Stimulated activated naive CD4-positive, alpha-beta T cell (primary cell): Measurements from ENCODE around the gene RPS17.

Experiments
- DNase-seq, 6 experiments: peaks; one replicate each; lab custom pipeline; 2025; lab: John Stamatoyannopoulos, UW

RPS17 gene

GRCh38 chr15:82540055-82540983, at the start of gene RPS17:
Gene RPS17, minus strand, starts transcription at chr15:82540457. Its CDS starts 29 bp downstream, at chr15:82540428.
- no peak for DNase-seq

GRCh38 chr15:82587805-82588204, 47.5 kb upstream of the RPS17 start:
- no peak for DNase-seq

DNA sequence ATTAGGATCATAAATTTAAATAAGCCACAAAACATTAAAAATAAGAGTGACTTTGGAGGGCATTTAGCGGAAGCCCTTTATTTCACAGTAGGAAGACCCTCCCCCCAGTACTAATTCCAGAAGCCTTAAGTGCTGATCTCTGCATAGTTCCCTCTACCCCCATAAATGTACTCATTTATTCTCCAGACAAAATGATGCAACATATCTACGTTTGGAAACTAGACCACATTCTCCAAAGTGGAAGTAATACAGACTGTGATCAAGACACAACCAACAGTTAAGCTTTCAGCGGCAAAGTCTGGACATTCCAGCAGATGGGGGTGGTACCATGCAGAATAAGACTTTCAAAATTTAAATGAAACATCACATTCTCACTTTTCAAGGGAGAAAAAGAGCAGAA, 44.8 kb upstream of the RPS17 start:
- no peak for DNase-seq

- no peak for DNase-seq
Observed at GRCh38 chr15:82580713-82581112, 40.5 kb upstream of the RPS17 start.

GRCh38 chr15:82575335-82575734, 35.1 kb upstream of the RPS17 start:
- no peak for DNase-seq

- no peak for DNase-seq
Observed at GRCh38 chr15:82572986-82573385, 32.7 kb upstream of the RPS17 start.

GRCh38 chr15:82572311-82572710, 32.1 kb upstream of the RPS17 start:
- no peak for DNase-seq

DNA sequence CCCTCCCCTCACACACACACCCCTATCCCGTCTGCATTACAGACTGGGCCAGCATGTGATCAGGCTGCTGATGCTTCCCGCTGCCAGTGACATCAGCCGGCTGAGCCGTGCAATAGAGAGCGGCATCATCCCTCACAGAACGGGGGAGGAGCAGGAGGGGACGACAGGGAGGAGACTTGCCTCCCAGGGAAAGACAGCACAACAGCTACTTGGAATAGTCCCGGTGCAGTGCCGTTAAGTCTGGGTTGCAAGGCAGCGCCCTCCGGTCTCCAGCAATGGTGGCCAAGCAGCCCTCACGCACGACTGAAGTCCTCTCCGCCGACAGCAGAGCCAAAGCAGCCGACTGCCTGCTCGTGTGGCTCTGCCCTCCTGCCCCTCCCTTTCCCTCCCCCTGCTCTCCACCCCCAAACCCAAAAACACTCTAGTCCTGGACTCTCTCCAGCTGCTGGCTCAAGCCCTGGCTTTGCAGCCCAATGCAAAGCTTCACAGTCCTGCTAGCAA, 31.5 kb upstream of the RPS17 start:
- no peak for DNase-seq

DNA sequence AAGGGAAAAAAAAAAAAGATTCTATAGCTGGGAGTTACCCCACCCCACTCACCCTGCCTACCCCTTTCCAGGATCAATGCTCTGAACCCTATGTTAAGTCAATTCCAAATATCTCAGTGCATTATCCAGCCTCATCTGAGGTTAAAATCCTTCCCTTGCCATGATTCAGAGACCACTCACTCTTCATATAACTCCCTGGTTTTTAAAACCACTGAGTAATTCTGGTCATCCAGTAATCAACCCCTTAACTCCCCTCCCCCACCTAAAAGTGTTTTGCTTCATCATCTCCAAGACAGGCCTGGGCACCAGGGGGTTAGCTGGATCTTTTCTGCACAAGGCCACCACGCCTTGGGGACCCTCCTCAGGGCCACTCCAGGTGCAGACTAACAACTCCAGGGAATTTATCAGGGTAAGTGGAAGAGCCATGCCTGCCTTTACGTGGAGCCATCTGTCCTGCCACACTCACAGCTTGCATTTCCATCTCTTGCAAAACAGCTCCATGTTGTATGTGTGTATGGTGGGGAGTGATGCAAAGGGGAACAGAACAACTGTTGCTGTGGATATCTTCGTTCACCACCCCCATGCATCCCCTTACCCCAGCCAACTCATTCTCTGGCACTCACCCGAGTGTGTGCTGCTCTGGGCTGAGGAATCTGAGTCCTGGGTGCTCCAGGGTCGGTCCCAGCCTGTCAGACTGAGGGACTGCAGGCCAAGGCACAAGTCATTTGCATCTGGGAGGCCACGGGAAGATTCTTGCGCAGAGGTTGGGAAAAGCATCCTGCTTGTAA, 30.7 kb upstream of the RPS17 start:
- no peak for DNase-seq

GRCh38 chr15:82569834-82570233, 29.6 kb upstream of the RPS17 start:
- DNase-seq, result no peak

GRCh38 chr15:82568986-82569385, 28.7 kb upstream of the RPS17 start:
- DNase-seq, result no peak

GRCh38 chr15:82567661-82568060, 27.4 kb upstream of the RPS17 start:
- DNase-seq, result no peak

- DNase-seq, result no peak
Observed at GRCh38 chr15:82566690-82567089, 26.4 kb upstream of the RPS17 start.

DNA sequence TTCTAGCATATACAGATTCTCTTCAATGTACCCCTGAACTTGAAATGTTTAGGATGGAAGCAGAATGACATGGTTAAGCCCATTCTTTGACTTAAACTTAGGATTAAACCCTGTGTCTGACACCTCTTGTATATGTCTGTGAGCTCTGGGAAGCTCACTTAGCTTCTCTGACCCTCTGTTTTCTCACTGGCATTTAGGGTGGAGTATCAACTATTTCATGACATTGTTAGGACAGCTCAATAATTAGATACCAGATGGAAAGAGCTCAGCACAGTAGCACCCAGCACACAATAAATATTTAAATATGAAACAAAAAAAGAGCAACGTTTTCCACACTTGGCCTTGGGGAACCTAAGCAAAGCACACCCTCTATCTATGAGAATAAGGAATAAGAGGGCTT, 18.2 kb upstream of the RPS17 start:
- no peak for DNase-seq

DNA sequence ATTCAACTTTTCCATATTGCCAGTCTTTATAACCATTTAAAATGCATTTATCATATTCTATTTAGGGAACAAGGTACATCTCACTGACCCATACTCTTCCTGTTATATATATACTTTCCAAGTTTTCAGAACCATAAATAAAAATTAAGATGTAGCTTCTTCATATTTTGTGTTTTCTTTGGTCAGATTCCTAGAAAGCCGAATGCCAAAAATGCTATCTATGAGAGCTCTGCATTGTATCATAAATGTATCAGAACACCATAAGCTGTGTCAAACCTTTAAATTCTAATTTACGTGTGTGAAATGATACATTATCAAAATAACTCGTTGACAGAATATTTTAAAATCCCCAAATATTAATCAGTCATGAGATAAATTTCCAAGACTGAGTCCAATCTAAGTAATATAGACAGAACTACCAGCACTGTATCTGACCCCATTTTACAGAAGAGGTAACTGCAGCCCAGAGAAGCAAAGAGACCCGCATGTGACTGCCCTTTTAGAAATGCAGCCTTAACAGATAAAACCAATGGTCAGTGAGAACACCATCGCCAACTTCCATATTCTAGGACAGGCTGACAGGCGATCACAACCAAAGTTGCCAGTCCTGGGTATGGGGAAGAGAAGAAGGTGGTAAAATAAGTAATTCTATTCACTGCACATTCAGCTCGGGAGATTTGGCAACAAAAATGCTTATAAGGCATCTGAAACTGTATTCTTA, 16.2 kb upstream of the RPS17 start:
- no peak for DNase-seq

DNA sequence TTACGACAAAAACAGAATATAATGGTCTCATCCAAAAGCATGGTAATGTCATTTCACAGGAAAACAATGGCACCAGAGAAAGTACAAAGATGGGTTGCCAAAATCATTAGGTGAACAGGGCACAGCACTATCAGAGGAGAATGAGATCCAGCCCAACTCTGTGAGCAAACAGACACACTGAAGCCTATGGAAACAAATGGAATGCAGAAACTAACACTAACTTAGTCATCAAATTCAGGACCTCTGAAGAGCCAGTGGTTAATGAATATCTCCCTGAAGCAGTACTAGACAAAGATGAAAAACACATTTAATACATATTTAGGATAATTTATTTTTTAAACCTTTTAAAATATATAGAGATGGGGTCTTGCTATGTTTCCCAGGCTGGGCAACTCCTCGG, 14.6 kb upstream of the RPS17 start:
- no peak for DNase-seq

DNA sequence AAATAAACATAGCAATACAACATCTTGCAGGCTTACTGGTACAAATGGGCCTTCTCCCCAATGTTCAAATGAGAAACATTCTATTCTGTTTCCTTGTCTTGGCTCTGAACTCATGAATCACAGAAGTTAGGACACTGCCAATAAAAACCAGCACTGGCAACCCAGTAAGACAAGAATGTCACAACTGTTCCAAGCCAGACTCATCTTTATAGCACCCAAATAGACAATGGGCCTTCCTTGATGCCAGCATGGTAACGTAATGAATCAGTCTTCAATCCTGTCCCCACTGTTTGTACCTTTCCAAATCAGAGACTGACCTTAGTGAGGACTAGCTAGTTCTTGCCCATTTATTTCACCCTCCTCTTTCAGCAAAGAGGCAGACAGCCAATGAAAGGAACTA, 14.1 kb upstream of the RPS17 start:
- DNase-seq, result no peak

GRCh38 chr15:82553846-82554245, 13.6 kb upstream of the RPS17 start:
- DNase-seq, result no peak

GRCh38 chr15:82552861-82553260, 12.6 kb upstream of the RPS17 start:
- no peak for DNase-seq

- no peak for DNase-seq
Observed at GRCh38 chr15:82551646-82552247, 11.5 kb upstream of the RPS17 start.

- DNase-seq, result no peak
Observed at GRCh38 chr15:82549199-82549665, 9.0 kb upstream of the RPS17 start.

DNA sequence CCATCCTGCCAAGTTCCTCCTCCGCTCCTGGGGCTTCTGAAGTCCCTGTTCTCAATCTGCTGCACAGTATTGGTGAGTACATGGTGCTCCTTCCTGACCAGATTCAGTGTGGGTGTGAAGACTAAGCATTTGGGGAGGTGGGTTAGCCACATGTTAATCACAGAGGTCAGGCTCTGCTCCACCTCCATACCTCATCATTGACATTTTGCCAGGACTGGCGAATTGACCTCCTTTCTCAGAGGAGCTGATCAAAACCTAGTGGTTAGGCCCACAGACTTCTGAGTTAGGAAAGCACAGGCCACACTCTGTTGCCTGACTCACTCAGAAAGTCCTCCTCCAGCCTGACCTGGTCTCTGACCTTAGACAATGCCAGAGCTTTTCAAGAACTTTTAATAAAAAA, 8.4 kb upstream of the RPS17 start:
- DNase-seq, result no peak
